ENCODE measurements around the gene FBXO15. TPM values are rescaled to one million over a fixed set of nuclear protein-coding genes. Genes with fewer than 3 reads are reported as not detected.
A peak's percentile ranks its signal among the peaks of the same experiment; 100 is the strongest.

The FBXO15 gene
- total and polyA plus RNA-seq, 4 experiments from 2014 or later, result 2.0 to 2.6 (median 2.4) TPM

- POLR2A ChIA-PET (ENCODE audit: partially characterized antibody), result no interaction called here
- no peak overlapping the region for H3K27ac ChIP-seq (ENCODE audit: low read depth, low read length)
- no peak overlapping the region for H3K27ac Mint-ChIP-seq
These were observed 33.5 kb downstream of the FBXO15 start for GRCh38 chr18:74114116-74114515.

DNA sequence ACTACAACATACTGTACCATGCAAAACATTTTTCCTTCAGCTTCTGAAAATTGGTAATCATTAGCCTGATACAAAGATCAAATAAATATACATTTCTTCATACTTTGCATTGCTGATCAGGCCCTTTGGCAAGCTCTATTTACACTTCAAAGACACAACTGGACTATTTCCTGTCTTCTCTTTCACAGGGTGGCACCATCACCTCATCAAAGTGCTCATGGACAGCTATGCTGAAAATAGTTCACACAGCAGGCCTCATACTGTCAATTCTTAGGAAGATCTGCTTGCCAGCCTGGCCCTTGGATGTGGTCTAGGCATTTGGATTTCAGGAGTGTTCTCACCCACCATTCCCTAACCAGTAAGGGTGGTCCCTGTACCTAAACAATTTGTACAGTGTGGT lies 33.9 kb downstream of the FBXO15 start:
- intact Hi-C loops (cut with micrococcal nuclease), result no loop called here
- Histone ChIP-seq H3K36me3 (ENCODE audit: insufficient read depth, low read length) (no peaks in the 10 kb centered on the region), H3K27me3 (ENCODE audit: insufficient read depth, low read length) (no peaks in the 10 kb centered on the region), H3K9me3 (ENCODE audit: control insufficient read depth in 1 of 2, low read length in 2 of 2) (no peaks in the 10 kb centered on the region), H3K27ac (ENCODE audit: low read depth, low read length) (no peak overlapping the region), H3K4me1 (ENCODE audit: insufficient read depth, low read length) (no peaks in the 10 kb centered on the region), H3K4me3 (ENCODE audit: low read length in 2 of 2) (no peak overlapping the region)
- Mint-ChIP-seq H3K4me1 (peaks cover 0 to 1% (median under 1%) of the 10 kb centered on the region in 4 donors), H3K36me3 (peaks cover 4 to 5% of the 10 kb centered on the region in 2 donors), H3K9me3 (peaks cover 0 to 17% (median 10%) of the 10 kb centered on the region in 8 donors), H3K27ac (peak overlapping the region in 1 of 7 donors; percentile 22), H3K27me3 (peaks cover 0 to 1% of the 10 kb centered on the region in 2 donors), H3K4me3 (no peak overlapping the region)
- ChIA-PET POLR2A (ENCODE audit: partially characterized antibody) (no interaction called here), CTCF (ENCODE audit: partially characterized antibody) (interaction anchor here (1.5 kb wide), 1 partner anchor 31 kb away, joined by 4 read pairs; no protein-coding TSS in a partner anchor)
- no peak for DNase-seq

More at GRCh38 chr18:74114116-74114515, 33.5 kb downstream of the FBXO15 start:
- Histone ChIP-seq H3K36me3 (ENCODE audit: insufficient read depth, low read length) (no peaks in the 10 kb centered on the region), H3K4me1 (ENCODE audit: insufficient read depth, low read length) (no peaks in the 10 kb centered on the region), H3K9me3 (ENCODE audit: control insufficient read depth in 1 of 2, low read length in 2 of 2) (no peaks in the 10 kb centered on the region), H3K4me3 (ENCODE audit: low read length in 2 of 2) (no peak overlapping the region), H3K27me3 (ENCODE audit: insufficient read depth, low read length) (no peaks in the 10 kb centered on the region)
- intact Hi-C loops (cut with micrococcal nuclease), result no loop called here
- Mint-ChIP-seq H3K9me3 (peaks cover 0 to 13% (median 8%) of the 10 kb centered on the region in 8 donors), H3K4me3 (no peak overlapping the region), H3K4me1 (peaks cover 0 to 1% (median 0%) of the 10 kb centered on the region in 4 donors), H3K27me3 (peaks cover 0 to 1% of the 10 kb centered on the region in 2 donors), H3K36me3 (peaks cover under 1 to 2% of the 10 kb centered on the region in 2 donors)
- CTCF ChIA-PET (ENCODE audit: partially characterized antibody), result interaction anchor here (1.1 to 1.5 kb wide), 2 partner anchors 12 to 31 kb away, joined by 3 to 4 read pairs; no protein-coding TSS in a partner anchor
- no peak for DNase-seq

DNA sequence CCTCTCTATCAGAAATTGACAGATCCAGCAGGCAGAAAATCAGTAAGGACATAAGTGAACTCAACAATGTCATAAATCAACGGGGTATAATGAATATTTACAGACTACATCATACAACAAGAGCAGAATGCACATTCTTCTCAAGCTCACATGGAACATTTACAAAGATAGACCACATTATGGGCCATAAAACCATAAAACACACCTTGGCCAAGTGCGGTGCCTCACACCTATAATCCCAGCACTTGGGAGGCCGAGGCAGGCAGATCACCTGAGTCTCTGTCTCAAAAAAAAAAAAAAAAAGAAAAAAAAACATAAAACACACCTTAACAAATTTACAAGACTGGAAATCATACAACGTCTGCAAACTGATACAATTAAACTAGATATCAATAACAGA lies 36.7 kb downstream of the FBXO15 start:
- POLR2A ChIA-PET (ENCODE audit: partially characterized antibody), result no interaction called here
- intact Hi-C loops (cut with micrococcal nuclease), result no loop called here

GRCh38 chr18:74110149-74110548 lies 37.5 kb downstream of the FBXO15 start:
- POLR2A ChIA-PET (ENCODE audit: partially characterized antibody), result no interaction called here
- Histone ChIP-seq H3K4me3 (ENCODE audit: low read length in 2 of 2) (no peak overlapping the region), H3K27me3 (ENCODE audit: insufficient read depth, low read length) (no peaks in the 10 kb centered on the region), H3K27ac (ENCODE audit: low read depth, low read length) (no peak overlapping the region), H3K9me3 (ENCODE audit: control insufficient read depth in 1 of 2, low read length in 2 of 2) (no peaks in the 10 kb centered on the region), H3K4me1 (ENCODE audit: insufficient read depth, low read length) (no peaks in the 10 kb centered on the region), H3K36me3 (ENCODE audit: insufficient read depth, low read length) (no peaks in the 10 kb centered on the region)
- H3K27me3 Mint-ChIP-seq, result peaks cover 0 to 1% of the 10 kb centered on the region in 2 donors
- no peak overlapping the region for H3K27ac Mint-ChIP-seq
- H3K36me3 Mint-ChIP-seq, result peaks cover 7 to 10% of the 10 kb centered on the region in 2 donors
- no peak for DNase-seq
- CTCF ChIA-PET (ENCODE audit: partially characterized antibody), result no interaction called here
- peaks cover 2 to 25% (median 18%) of the 10 kb centered on the region in 8 donors for H3K9me3 Mint-ChIP-seq
- H3K4me3 Mint-ChIP-seq, result no peak overlapping the region
- intact Hi-C loops (cut with micrococcal nuclease), result no loop called here
- H3K4me1 Mint-ChIP-seq, result peaks cover 0 to 11% (median 4%) of the 10 kb centered on the region in 4 donors

More for the DNA sequence above, 36.7 kb downstream of the FBXO15 start:
- Mint-ChIP-seq H3K9me3 (peaks cover 2 to 25% (median 18%) of the 10 kb centered on the region in 8 donors), H3K27ac (no peak overlapping the region), H3K36me3 (peaks cover 7 to 10% of the 10 kb centered on the region in 2 donors), H3K4me3 (no peak overlapping the region), H3K27me3 (peaks cover 0 to 1% of the 10 kb centered on the region in 2 donors), H3K4me1 (peaks cover 0 to 11% (median 4%) of the 10 kb centered on the region in 4 donors)
- H3K4me3 ChIP-seq (ENCODE audit: low read length in 2 of 2), result no peak overlapping the region
- H3K27ac ChIP-seq (ENCODE audit: low read depth, low read length), result no peak overlapping the region
- no peaks in the 10 kb centered on the region for H3K36me3 ChIP-seq (ENCODE audit: insufficient read depth, low read length)
- no peak for DNase-seq
- no peaks in the 10 kb centered on the region for H3K27me3 ChIP-seq (ENCODE audit: insufficient read depth, low read length)
- CTCF ChIA-PET (ENCODE audit: partially characterized antibody), result no interaction called here
- no peaks in the 10 kb centered on the region for H3K9me3 ChIP-seq (ENCODE audit: control insufficient read depth in 1 of 2, low read length in 2 of 2)
- H3K4me1 ChIP-seq (ENCODE audit: insufficient read depth, low read length), result no peaks in the 10 kb centered on the region

DNA sequence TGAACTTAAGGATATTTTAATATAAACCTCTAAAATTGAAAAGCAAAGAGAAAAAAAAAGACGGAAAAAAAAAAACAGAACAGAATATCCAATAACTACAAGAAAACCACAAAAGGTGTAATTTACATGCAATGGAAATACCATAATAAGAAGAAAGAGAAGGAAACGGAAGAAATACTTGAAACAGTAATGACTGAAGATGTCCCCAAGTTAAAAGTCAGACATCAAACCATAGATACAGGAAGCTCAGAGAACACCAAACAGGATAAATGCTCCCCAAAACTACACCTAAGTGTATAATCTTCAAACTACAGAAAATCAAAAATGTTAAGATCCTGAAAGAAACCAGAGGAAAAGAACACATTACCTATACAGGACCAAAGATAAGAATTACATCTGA lies 39.2 kb downstream of the FBXO15 start:
- peak overlapping the region in 1 of 8 donors; percentile 49 for H3K4me3 Mint-ChIP-seq
- intact Hi-C loops (cut with micrococcal nuclease), result no loop called here
- no peaks in the 10 kb centered on the region for H3K9me3 ChIP-seq (ENCODE audit: control insufficient read depth in 1 of 2, low read length in 2 of 2)
- peak overlapping the region in 1 of 7 donors; percentile 1 for H3K27ac Mint-ChIP-seq
- H3K4me1 ChIP-seq (ENCODE audit: insufficient read depth, low read length), result no peaks in the 10 kb centered on the region
- H3K36me3 ChIP-seq (ENCODE audit: insufficient read depth, low read length), result no peaks in the 10 kb centered on the region
- H3K27ac ChIP-seq (ENCODE audit: low read depth, low read length), result no peak overlapping the region
- ChIA-PET POLR2A (ENCODE audit: partially characterized antibody) (no interaction called here), CTCF (ENCODE audit: partially characterized antibody) (no interaction called here)
- peaks cover 2 to 29% (median 22%) of the 10 kb centered on the region in 8 donors for H3K9me3 Mint-ChIP-seq
- peaks cover 0 to 11% (median 4%) of the 10 kb centered on the region in 4 donors for H3K4me1 Mint-ChIP-seq
- peaks cover 7 to 10% of the 10 kb centered on the region in 2 donors for H3K36me3 Mint-ChIP-seq
- H3K4me3 ChIP-seq (ENCODE audit: low read length in 2 of 2), result no peak overlapping the region
- H3K27me3 Mint-ChIP-seq, result peaks cover 0 to 4% of the 10 kb centered on the region in 2 donors
- DNase-seq, result peak in 2 of 5 donors; percentile 2 to 22
- H3K27me3 ChIP-seq (ENCODE audit: insufficient read depth, low read length), result no peaks in the 10 kb centered on the region

- Mint-ChIP-seq H3K4me3 (no peak overlapping the region), H3K27ac (no peak overlapping the region), H3K27me3 (peaks cover 6 to 7% of the 10 kb centered on the region in 2 donors), H3K36me3 (peaks cover 4 to 25% of the 10 kb centered on the region in 2 donors), H3K4me1 (no peaks in the 10 kb centered on the region), H3K9me3 (peaks cover 0 to 30% (median 21%) of the 10 kb centered on the region in 8 donors)
- Histone ChIP-seq H3K4me3 (ENCODE audit: low read length in 2 of 2) (no peak overlapping the region), H3K27me3 (ENCODE audit: insufficient read depth, low read length) (no peaks in the 10 kb centered on the region), H3K4me1 (ENCODE audit: insufficient read depth, low read length) (no peaks in the 10 kb centered on the region), H3K27ac (ENCODE audit: low read depth, low read length) (no peak overlapping the region), H3K9me3 (ENCODE audit: control insufficient read depth in 1 of 2, low read length in 2 of 2) (no peaks in the 10 kb centered on the region), H3K36me3 (ENCODE audit: insufficient read depth, low read length) (no peaks in the 10 kb centered on the region)
- no peak for DNase-seq
- CTCF ChIA-PET (ENCODE audit: partially characterized antibody), result interaction anchor here (1.3 kb wide), 1 partner anchor 8 kb away, joined by 3 read pairs; no protein-coding TSS in a partner anchor
- intact Hi-C loops (cut with micrococcal nuclease), result no loop called here
- POLR2A ChIA-PET (ENCODE audit: partially characterized antibody), result no interaction called here
These were observed 49.8 kb downstream of the FBXO15 start for GRCh38 chr18:74097803-74098202.

DNA sequence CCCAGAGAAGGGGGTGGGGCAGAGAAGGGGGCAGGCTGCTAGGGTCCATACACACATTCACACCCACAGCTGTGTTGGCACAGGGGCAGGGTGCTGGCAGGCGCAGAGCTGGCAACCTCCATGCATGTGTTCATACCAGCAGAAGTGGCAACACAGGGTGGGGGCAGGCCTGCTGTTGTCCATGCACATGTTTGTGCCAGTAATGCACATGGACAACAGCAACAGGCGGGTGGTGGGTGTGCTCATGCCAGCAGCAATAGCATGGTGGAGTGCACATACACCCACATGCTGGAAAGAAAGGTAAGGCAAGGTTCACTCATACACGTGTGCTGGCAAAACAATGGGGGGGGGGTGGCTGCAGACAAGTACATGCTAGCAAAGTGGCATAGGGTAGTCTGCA lies 54.7 kb downstream of the FBXO15 start:
- Histone ChIP-seq H3K9me3 (ENCODE audit: control insufficient read depth in 1 of 2, low read length in 2 of 2) (no peaks in the 10 kb centered on the region), H3K4me1 (ENCODE audit: insufficient read depth, low read length) (no peaks in the 10 kb centered on the region)
- POLR2A ChIA-PET (ENCODE audit: partially characterized antibody), result no interaction called here

More for the DNA sequence above, 54.7 kb downstream of the FBXO15 start:
- no peak for DNase-seq
- H3K27ac ChIP-seq (ENCODE audit: low read depth, low read length), result no peak overlapping the region
- no peak overlapping the region for H3K4me3 Mint-ChIP-seq
- intact Hi-C loops (cut with micrococcal nuclease), result no loop called here
- H3K36me3 ChIP-seq (ENCODE audit: insufficient read depth, low read length), result no peaks in the 10 kb centered on the region
- no peaks in the 10 kb centered on the region for H3K27me3 ChIP-seq (ENCODE audit: insufficient read depth, low read length)
- H3K4me1 Mint-ChIP-seq, result no peaks in the 10 kb centered on the region
- H3K4me3 ChIP-seq (ENCODE audit: low read length in 2 of 2), result no peak overlapping the region
- H3K27ac Mint-ChIP-seq, result no peak overlapping the region
- H3K27me3 Mint-ChIP-seq, result peaks cover 13 to 14% of the 10 kb centered on the region in 2 donors
- peaks cover 2 to 31% (median 16%) of the 10 kb centered on the region in 8 donors for H3K9me3 Mint-ChIP-seq
- CTCF ChIA-PET (ENCODE audit: partially characterized antibody), result no interaction called here
- peaks cover 0 to 26% of the 10 kb centered on the region in 2 donors for H3K36me3 Mint-ChIP-seq

Data from CD4-positive, alpha-beta memory T cell (primary cell).